HepG2 (cell line): ENCODE data around the gene TSC1. TPM values are rescaled to one million over a fixed set of nuclear protein-coding genes. Genes with fewer than 3 reads are reported as not detected.

ENCODE experiments used
- BCL3 ChIP-seq: sonication (generic); formaldehyde crosslinking; IDR thresholded peaks from 2 replicates; pipeline ENCODE4 v1.5.1; 2020; ENCODE audit warnings: mild to moderate bottlenecking, missing genetic modification reagents, moderate library complexity
- FOXO1 ChIP-seq: sonication (generic); formaldehyde crosslinking; IDR thresholded peaks from 2 replicates; pipeline ENCODE4 v1.4.0; 2020; ENCODE audit warnings: missing genetic modification reagents
- KDM5B ChIP-seq: sonication (generic); formaldehyde crosslinking; IDR thresholded peaks from 2 replicates; pipeline ENCODE4 v1.4.0; 2020; ENCODE audit warnings: missing genetic modification reagents, mild to moderate bottlenecking, borderline replicate concordance
- SIX1 ChIP-seq: sonication (generic); formaldehyde crosslinking; IDR thresholded peaks from 2 replicates; pipeline ENCODE4 v1.4.0; 2020; ENCODE audit warnings: missing genetic modification reagents, borderline replicate concordance
- SNAPC2 ChIP-seq: sonication (generic); formaldehyde crosslinking; IDR thresholded peaks from 2 replicates; pipeline ENCODE4 v1.8.1; 2022; ENCODE audit warnings: mild to moderate bottlenecking, missing genetic modification reagents
- TAF1 ChIP-seq: sonication (generic); formaldehyde crosslinking; IDR thresholded peaks from 2 replicates; pipeline ENCODE4 v1.4.0; 2020; ENCODE audit warnings: missing genetic modification reagents
- TERF1 ChIP-seq: sonication (generic); formaldehyde crosslinking; IDR thresholded peaks from 2 replicates; pipeline ENCODE4 v1.8.0; 2022; ENCODE audit warnings: mild to moderate bottlenecking, missing genetic modification reagents, moderate library complexity
- ZNF792 ChIP-seq: IDR thresholded peaks from 2 replicates; pipeline ENCODE4 v1.6.1; 2016
- polyA plus RNA-seq, 8 experiments: library from polyadenylated mRNA; depleted of rRNA in 3 of 8; stranded (reverse) in 7 of 8; unstranded in 1 of 8; fragments of >200 nt; fragmentation: Illumina TruSeq in 4 of 8; extraction: Trizol in 4 of 8; gene quantifications; 2 replicates each; pipeline versions ENCODE4 v1.2.1 to v1.2.3, GENCODE V29; 2011 to 2016; ENCODE audit warnings: low read depth in 4 of 8, missing spikeins in 1 of 8, mixed read lengths in 1 of 8; ENCODE audit not compliant: insufficient read depth in 1 of 8
- total RNA-seq, 5 experiments: library from RNA; depleted of rRNA; stranded (reverse); fragments of >200 nt; fragmentation: Illumina TruSeq; extraction: Trizol; gene quantifications; 2 replicates each; pipeline ENCODE4 v1.2.3, GENCODE V29; 2016; ENCODE audit warnings: low read depth in 1 of 5
- TF ChIP-seq, protein P1 (sequence below): sonication (generic); formaldehyde crosslinking; IDR thresholded peaks from 2 replicates; pipeline ENCODE4 v1.4.0; 2020; ENCODE audit warnings: mild to moderate bottlenecking, missing genetic modification reagents
- TF ChIP-seq, protein P2 (sequence below): sonication (generic); formaldehyde crosslinking; IDR thresholded peaks from 2 replicates; pipeline ENCODE4 v1.5.1; 2020; ENCODE audit warnings: missing genetic modification reagents, mild to moderate bottlenecking, borderline replicate concordance
- TF ChIP-seq, protein P3 (sequence below): sonication (generic); formaldehyde crosslinking; IDR thresholded peaks from 2 replicates; pipeline ENCODE4 v1.5.1; 2020; ENCODE audit warnings: missing genetic modification reagents, mild to moderate bottlenecking, borderline replicate concordance
- TF ChIP-seq, protein P4 (sequence below): sonication (generic); formaldehyde crosslinking; IDR thresholded peaks from 2 replicates; pipeline ENCODE4 v1.5.1; 2020; ENCODE audit warnings: mild to moderate bottlenecking, missing genetic modification reagents

TSC1 gene
- total and polyA plus RNA-seq, 2 of the 13 experiments (the other 11 are each of a cell fraction or from before 2014, with no cell fraction given), result 31.6 to 66.1 TPM

DNA sequence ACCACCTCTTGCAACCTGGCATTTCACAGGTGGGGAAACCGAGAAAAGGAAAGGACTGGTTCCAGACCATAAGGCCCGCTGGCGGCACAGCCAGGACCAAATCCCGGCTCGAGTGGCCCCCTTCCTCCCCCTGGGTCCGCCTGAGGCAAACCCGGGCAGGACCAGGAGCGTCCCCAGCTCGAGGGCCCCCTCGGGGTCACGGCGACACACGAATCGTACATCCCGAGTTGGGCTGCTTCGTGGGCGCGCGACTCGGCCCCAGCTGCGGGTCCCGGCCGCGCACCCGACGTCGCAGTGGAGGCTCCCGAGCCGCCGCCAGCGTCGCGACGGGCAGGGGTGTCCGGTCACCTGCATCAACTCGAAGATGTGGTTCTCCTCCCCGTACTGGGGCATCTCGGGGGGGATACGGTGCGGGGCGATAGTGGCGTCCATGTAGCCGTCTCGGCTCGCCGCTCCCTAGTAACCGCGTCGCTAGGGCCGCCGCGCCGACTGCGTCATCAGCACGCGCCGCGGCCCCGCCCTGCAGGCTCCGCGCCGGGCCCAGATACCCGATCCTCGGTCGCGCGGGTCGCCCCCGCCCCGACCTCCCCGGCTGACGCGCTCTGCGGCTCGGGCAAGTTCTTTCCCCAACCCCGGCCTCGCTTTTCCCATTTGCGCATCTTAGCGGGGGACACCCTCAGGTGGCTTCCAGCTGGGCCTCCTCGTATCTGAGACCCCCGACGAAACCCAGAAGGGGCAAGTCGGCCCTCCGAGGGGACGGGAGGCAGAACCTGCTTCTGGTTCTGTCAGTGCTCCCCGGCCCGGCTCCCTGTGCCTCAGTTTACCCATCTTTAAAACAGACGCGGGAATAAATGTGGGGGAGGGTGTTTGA is 66.4 kb downstream of the TSC1 start, which contains the start of gene AK8 (continued):
- TF ChIP-seq TERF1 (CRISPR knock-in tag), result no peak
- TF ChIP-seq, protein P1, sequence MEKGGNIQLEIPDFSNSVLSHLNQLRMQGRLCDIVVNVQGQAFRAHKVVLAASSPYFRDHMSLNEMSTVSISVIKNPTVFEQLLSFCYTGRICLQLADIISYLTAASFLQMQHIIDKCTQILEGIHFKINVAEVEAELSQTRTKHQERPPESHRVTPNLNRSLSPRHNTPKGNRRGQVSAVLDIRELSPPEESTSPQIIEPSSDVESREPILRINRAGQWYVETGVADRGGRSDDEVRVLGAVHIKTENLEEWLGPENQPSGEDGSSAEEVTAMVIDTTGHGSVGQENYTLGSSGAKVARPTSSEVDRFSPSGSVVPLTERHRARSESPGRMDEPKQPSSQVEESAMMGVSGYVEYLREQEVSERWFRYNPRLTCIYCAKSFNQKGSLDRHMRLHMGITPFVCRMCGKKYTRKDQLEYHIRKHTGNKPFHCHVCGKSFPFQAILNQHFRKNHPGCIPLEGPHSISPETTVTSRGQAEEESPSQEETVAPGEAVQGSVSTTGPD (CRISPR knock-in tag), result no peak
- peak; percentile 63; the same call in 1 of the 2 replicates for TF ChIP-seq SIX1 (CRISPR knock-in tag)
- TF ChIP-seq, protein P2, sequence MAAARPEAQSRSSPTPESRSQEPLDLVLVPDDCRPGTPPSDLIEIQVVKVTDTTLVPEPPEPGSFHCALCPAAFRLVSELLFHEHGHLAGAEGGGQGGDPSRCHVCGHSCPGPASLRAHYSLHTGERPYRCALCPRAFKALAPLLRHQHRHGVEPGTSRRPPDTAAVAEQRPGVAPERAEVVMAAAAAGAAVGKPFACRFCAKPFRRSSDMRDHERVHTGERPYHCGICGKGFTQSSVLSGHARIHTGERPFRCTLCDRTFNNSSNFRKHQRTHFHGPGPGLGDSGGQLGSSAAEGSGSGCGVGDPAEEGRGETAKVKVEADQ (CRISPR knock-in tag), result peak; percentile 75; the same call in 1 of the 2 replicates
- 0 out of 2 replicates have a peak, but pooled peaks have one; percentile 30 for TF ChIP-seq ZNF792 (CRISPR knock-in tag)
- peak; percentile 33; the same call in 1 of the 2 replicates for TF ChIP-seq FOXO1 (CRISPR knock-in tag)
- TF ChIP-seq KDM5B (CRISPR knock-in tag), result peak; percentile 92; the same call in 1 of the 2 replicates
- TF ChIP-seq, protein P3, sequence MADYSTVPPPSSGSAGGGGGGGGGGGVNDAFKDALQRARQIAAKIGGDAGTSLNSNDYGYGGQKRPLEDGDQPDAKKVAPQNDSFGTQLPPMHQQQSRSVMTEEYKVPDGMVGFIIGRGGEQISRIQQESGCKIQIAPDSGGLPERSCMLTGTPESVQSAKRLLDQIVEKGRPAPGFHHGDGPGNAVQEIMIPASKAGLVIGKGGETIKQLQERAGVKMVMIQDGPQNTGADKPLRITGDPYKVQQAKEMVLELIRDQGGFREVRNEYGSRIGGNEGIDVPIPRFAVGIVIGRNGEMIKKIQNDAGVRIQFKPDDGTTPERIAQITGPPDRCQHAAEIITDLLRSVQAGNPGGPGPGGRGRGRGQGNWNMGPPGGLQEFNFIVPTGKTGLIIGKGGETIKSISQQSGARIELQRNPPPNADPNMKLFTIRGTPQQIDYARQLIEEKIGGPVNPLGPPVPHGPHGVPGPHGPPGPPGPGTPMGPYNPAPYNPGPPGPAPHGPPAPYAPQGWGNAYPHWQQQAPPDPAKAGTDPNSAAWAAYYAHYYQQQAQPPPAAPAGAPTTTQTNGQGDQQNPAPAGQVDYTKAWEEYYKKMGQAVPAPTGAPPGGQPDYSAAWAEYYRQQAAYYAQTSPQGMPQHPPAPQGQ, result peak; percentile 67; the same call in 1 of the 2 replicates
- no peak for TF ChIP-seq SNAPC2
- TF ChIP-seq, protein P4, sequence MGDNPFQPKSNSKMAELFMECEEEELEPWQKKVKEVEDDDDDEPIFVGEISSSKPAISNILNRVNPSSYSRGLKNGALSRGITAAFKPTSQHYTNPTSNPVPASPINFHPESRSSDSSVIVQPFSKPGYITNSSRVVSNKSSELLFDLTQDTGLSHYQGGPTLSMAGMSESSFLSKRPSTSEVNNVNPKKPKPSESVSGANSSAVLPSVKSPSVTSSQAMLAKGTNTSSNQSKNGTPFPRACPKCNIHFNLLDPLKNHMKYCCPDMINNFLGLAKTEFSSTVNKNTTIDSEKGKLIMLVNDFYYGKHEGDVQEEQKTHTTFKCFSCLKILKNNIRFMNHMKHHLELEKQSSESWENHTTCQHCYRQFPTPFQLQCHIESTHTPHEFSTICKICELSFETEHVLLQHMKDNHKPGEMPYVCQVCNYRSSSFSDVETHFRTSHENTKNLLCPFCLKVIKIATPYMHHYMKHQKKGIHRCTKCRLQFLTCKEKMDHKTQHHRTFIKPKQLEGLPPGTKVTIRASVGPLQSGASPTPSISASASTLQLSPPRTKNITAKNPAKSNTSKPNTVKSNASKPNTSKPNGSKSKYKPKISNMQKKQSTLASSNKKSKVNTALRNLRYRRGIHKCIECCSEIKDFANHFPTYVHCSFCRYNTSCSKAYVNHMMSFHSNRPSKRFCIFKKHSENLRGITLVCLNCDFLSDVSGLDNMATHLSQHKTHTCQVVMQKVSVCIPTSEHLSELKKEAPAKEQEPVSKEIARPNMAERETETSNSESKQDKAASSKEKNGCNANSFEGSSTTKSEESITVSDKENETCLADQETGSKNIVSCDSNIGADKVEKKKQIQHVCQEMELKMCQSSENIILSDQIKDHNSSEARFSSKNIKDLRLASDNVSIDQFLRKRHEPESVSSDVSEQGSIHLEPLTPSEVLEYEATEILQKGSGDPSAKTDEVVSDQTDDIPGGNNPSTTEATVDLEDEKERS (CRISPR knock-in tag), result 0 out of 2 replicates have a peak, but pooled peaks have one; percentile 61
- peak; percentile 51; the same call in 1 of the 2 replicates for TF ChIP-seq BCL3 (CRISPR knock-in tag)
- peak; percentile 35; the same call in 1 of the 2 replicates for TF ChIP-seq TAF1 (CRISPR knock-in tag)
